T-helper 2 cell treated with Interferon-gamma antibody and Interleukin-4, amounts not matched to agents 5 μg/mL and 100 μg/mL, for 36 hours (primary cell): ENCODE results near the gene ABL2.
A peak's percentile ranks its signal among the peaks of the same experiment; 100 is the strongest.

Source experiments
- DNase-seq: peaks from one replicate; pipeline ENCODE4 v3.0.0; 2021; ENCODE audit warnings: low spot score
- H3K27ac Mint-ChIP-seq: one replicate; pipeline ENCODE4 v1.8.0; 2021; ENCODE audit warnings: mild to moderate bottlenecking, mixed read lengths
- H3K27me3 Mint-ChIP-seq: one replicate; pipeline ENCODE4 v1.8.0; 2021; ENCODE audit warnings: low read depth, mixed read lengths
- H3K36me3 Mint-ChIP-seq: one replicate; pipeline ENCODE4 v1.8.0; 2021; ENCODE audit warnings: low read depth, mixed read lengths
- H3K4me1 Mint-ChIP-seq: one replicate; pipeline ENCODE4 v1.8.0; 2021; ENCODE audit warnings: low read depth, mixed read lengths
- H3K4me3 Mint-ChIP-seq: one replicate; pipeline ENCODE4 v1.8.0; 2022; ENCODE audit warnings: mild to moderate bottlenecking, moderate library complexity, mixed read lengths
- H3K9me3 Mint-ChIP-seq: one replicate; pipeline ENCODE4 v1.8.0; 2021; ENCODE audit warnings: mixed read lengths

The ABL2 gene

GRCh38 chr1:179095924-179096323 is 133.6 kb downstream of the ABL2 start:
- Mint-ChIP-seq H3K36me3 (peaks cover 31% of the 10 kb centered on the region), H3K9me3 (no peaks in the 10 kb centered on the region), H3K27ac (no peak overlapping the region), H3K4me1 (no peaks in the 10 kb centered on the region), H3K4me3 (no peak overlapping the region), H3K27me3 (no peaks in the 10 kb centered on the region)
- DNase-seq, result no peak

- no peaks in the 10 kb centered on the region for H3K9me3 Mint-ChIP-seq
- H3K36me3 Mint-ChIP-seq, result peaks cover 33% of the 10 kb centered on the region
- no peaks in the 10 kb centered on the region for H3K27me3 Mint-ChIP-seq
- H3K27ac Mint-ChIP-seq, result no peak overlapping the region
- no peak for DNase-seq
- H3K4me1 Mint-ChIP-seq, result no peaks in the 10 kb centered on the region
- H3K4me3 Mint-ChIP-seq, result no peak overlapping the region
These were observed 134.1 kb downstream of the ABL2 start for GRCh38 chr1:179095377-179095776.

- Mint-ChIP-seq H3K4me1 (no peaks in the 10 kb centered on the region), H3K27me3 (no peaks in the 10 kb centered on the region), H3K27ac (no peak overlapping the region), H3K36me3 (peaks cover 33% of the 10 kb centered on the region), H3K9me3 (no peaks in the 10 kb centered on the region), H3K4me3 (no peak overlapping the region)
- DNase-seq, result no peak
These were observed 134.7 kb downstream of the ABL2 start for GRCh38 chr1:179094818-179095217.

GRCh38 chr1:179092896-179093461 is 136.5 kb downstream of the ABL2 start:
- no peak overlapping the region for H3K4me3 Mint-ChIP-seq
- no peak overlapping the region for H3K27ac Mint-ChIP-seq
- H3K4me1 Mint-ChIP-seq, result no peaks in the 10 kb centered on the region
- H3K36me3 Mint-ChIP-seq, result peaks cover 40% of the 10 kb centered on the region
- DNase-seq, result no peak
- H3K9me3 Mint-ChIP-seq, result no peaks in the 10 kb centered on the region
- H3K27me3 Mint-ChIP-seq, result no peaks in the 10 kb centered on the region

GRCh38 chr1:179091691-179092165 is 137.7 kb downstream of the ABL2 start:
- no peaks in the 10 kb centered on the region for H3K27me3 Mint-ChIP-seq
- H3K4me1 Mint-ChIP-seq, result no peaks in the 10 kb centered on the region
- H3K4me3 Mint-ChIP-seq, result no peak overlapping the region
- no peaks in the 10 kb centered on the region for H3K9me3 Mint-ChIP-seq
- DNase-seq, result no peak
- peaks cover 36% of the 10 kb centered on the region for H3K36me3 Mint-ChIP-seq
- H3K27ac Mint-ChIP-seq, result no peak overlapping the region

GRCh38 chr1:179090923-179091322 is 138.6 kb downstream of the ABL2 start:
- Mint-ChIP-seq H3K27me3 (no peaks in the 10 kb centered on the region), H3K27ac (no peak overlapping the region), H3K9me3 (no peaks in the 10 kb centered on the region), H3K4me1 (no peaks in the 10 kb centered on the region), H3K4me3 (no peak overlapping the region), H3K36me3 (peaks cover 37% of the 10 kb centered on the region)
- no peak for DNase-seq

GRCh38 chr1:179090522-179090921 is 139.0 kb downstream of the ABL2 start:
- no peaks in the 10 kb centered on the region for H3K4me1 Mint-ChIP-seq
- no peaks in the 10 kb centered on the region for H3K9me3 Mint-ChIP-seq
- DNase-seq, result no peak
- no peak overlapping the region for H3K4me3 Mint-ChIP-seq
- H3K27ac Mint-ChIP-seq, result no peak overlapping the region
- H3K36me3 Mint-ChIP-seq, result peaks cover 38% of the 10 kb centered on the region
- no peaks in the 10 kb centered on the region for H3K27me3 Mint-ChIP-seq

- H3K9me3 Mint-ChIP-seq, result no peaks in the 10 kb centered on the region
- no peak overlapping the region for H3K4me3 Mint-ChIP-seq
- H3K27me3 Mint-ChIP-seq, result no peaks in the 10 kb centered on the region
- no peak overlapping the region for H3K27ac Mint-ChIP-seq
- peaks cover 39% of the 10 kb centered on the region for H3K36me3 Mint-ChIP-seq
- DNase-seq, result no peak
- no peaks in the 10 kb centered on the region for H3K4me1 Mint-ChIP-seq
These were observed 139.5 kb downstream of the ABL2 start for GRCh38 chr1:179089827-179090482.

- H3K9me3 Mint-ChIP-seq, result no peaks in the 10 kb centered on the region
- no peak overlapping the region for H3K4me3 Mint-ChIP-seq
- no peak overlapping the region for H3K27ac Mint-ChIP-seq
- H3K4me1 Mint-ChIP-seq, result peaks cover 4% of the 10 kb centered on the region
- H3K27me3 Mint-ChIP-seq, result no peaks in the 10 kb centered on the region
- DNase-seq, result no peak
- peaks cover 32% of the 10 kb centered on the region for H3K36me3 Mint-ChIP-seq
These were observed 141.8 kb downstream of the ABL2 start for GRCh38 chr1:179087665-179088064.

- Mint-ChIP-seq H3K27me3 (no peaks in the 10 kb centered on the region), H3K27ac (peak overlapping the region; percentile 65), H3K4me3 (peak overlapping the region; percentile 99), H3K36me3 (peaks cover 20% of the 10 kb centered on the region), H3K9me3 (no peaks in the 10 kb centered on the region), H3K4me1 (peaks cover 16% of the 10 kb centered on the region)
- no peak for DNase-seq
These were observed 145.9 kb downstream of the ABL2 start for GRCh38 chr1:179083533-179083932.

- Mint-ChIP-seq H3K9me3 (no peaks in the 10 kb centered on the region), H3K4me1 (peaks cover 16% of the 10 kb centered on the region), H3K4me3 (peak overlapping the region; percentile 99), H3K36me3 (peaks cover 18% of the 10 kb centered on the region), H3K27me3 (no peaks in the 10 kb centered on the region), H3K27ac (peak overlapping the region; percentile 98)
- peak; percentile 15 for DNase-seq
These were observed 146.5 kb downstream of the ABL2 start for GRCh38 chr1:179082999-179083335.

- Mint-ChIP-seq H3K36me3 (peaks cover 18% of the 10 kb centered on the region), H3K9me3 (no peaks in the 10 kb centered on the region), H3K4me3 (peak overlapping the region; percentile 99), H3K4me1 (peaks cover 16% of the 10 kb centered on the region), H3K27ac (peak overlapping the region; percentile 98), H3K27me3 (no peaks in the 10 kb centered on the region)
- peak; percentile 16 for DNase-seq
These were observed 147.0 kb downstream of the ABL2 start for GRCh38 chr1:179082333-179082998.

- Mint-ChIP-seq H3K9me3 (no peaks in the 10 kb centered on the region), H3K27ac (peak within 1 kb of the TSS; percentile 98), H3K4me1 (peaks cover 16% of the 10 kb centered on the region), H3K27me3 (no peaks in the 10 kb centered on the region), H3K4me3 (peak within 1 kb of the TSS; percentile 99), H3K36me3 (peaks cover 18% of the 10 kb centered on the region)
- peak; percentile 81 for DNase-seq
These were observed 147.7 kb downstream of the ABL2 start, which contains the start of gene TOR3A for GRCh38 chr1:179081687-179082332. Gene TOR3A, plus strand, starts transcription at chr1:179082070. Its CDS starts 59 bp downstream, at chr1:179082129.
